Measurements from ENCODE around the gene SSBP3.

SSBP3 gene

DNA sequence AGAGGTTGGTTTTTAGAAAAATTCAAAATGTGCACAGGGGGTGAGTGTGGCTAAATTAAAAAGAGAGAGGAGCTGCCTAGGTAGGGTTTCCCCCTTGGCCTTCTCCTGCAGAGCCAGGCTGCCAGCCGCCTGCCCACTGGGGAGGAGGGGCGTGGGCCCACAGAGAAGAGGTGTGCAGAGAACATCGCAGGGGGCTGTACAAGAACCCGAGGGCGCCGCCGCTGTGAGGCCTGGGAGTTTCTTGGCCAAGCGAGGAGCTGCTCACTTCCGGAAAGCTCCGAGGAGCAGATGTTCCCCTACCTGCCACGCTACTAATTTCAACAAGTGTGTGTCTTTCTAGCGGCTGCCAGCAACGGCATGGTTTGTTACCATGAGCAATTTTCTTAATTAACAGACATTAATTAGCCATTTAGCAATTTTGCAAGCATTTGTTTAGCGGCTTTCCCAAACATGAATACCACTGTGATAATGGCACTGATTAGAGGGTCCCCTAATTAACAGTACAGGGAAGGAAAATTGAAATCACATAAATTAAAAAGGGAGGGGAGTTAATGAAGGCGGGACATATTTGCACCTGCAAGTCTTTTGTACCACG is 146.6 kb downstream of the SSBP3 start:
- DNase-seq = peak; percentile 73

DNA sequence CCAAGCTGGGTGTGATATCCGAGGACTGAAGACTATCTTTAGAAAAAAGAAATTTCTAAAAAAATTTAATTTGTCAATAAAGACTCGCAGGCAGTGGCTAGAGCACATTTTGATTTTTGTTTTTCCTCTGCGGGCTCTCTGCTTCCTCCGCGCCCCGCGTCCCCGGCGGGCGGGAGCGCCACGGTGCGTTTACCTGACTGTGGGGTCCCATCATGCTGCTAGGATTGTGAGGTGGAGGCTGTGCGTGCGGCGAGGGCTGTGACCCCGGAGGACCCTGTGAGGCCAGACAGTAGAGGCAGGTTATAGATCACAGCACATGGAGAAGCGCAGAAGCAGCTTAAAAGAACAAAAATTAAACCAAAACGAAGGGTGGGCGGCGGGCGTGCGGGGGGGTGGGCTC is 148.3 kb downstream of the SSBP3 start:
- no peak for DNase-seq

GRCh38 chr1:54257346-54257620 is 148.9 kb downstream of the SSBP3 start:
- DNase-seq = peak; percentile 53

GRCh38 chr1:54256522-54257345 is 149.5 kb downstream of the SSBP3 start:
- DNase-seq = peak; percentile 86

- DNase-seq = no peak
These were observed 151.0 kb downstream of the SSBP3 start for GRCh38 chr1:54255026-54255702.

GRCh38 chr1:54254055-54254454 is 152.1 kb downstream of the SSBP3 start:
- DNase-seq = peak; percentile 92

DNA sequence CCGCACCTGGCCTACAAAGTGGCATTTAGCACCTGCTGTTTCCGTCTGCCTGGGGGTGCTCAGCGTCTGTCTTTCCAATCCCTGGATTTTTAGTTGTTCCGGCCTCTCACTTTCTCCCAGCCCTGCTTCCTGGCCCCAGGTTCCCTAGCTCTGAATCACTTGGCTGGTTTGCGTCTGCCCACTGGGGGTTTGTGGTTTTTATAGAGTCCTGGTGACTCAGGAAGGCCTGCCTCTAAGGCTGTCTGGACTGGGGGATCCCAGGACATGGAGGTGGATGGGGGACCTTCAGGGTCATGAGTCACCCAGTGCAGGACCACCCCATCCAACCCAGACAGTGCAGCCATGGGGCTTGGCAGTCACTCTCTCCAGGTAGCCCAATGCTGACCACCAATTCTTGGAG is 152.7 kb downstream of the SSBP3 start:
- DNase-seq = peak; percentile 16

DNA sequence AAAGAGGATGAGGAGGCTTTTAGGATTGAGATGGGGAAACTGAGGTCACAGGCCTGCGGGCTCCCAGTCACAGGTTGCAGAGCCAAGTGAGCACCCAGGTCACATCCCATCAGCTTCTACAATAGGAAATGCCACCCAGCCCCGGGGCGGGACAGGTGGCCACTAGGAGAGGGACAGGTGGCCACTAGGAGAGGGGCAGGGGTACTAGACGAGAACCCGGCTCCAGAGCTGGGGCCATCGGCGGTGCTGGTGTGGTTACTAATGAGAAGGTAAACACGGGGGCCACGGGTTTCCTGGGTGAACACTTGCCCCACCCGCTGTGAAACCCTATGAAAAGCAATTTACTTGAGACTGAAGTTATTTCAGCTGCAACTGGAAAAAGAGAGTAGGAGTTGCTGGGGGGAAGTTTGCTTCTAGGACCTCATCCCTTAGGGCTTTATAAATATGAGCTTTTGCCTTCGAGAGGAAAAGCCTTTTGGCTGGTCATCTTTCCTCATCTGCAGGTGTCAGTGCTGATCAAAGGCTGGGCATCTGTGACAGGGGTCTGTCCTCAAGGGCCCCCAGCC is 153.7 kb downstream of the SSBP3 start:
- DNase-seq = peak; percentile 88

DNA sequence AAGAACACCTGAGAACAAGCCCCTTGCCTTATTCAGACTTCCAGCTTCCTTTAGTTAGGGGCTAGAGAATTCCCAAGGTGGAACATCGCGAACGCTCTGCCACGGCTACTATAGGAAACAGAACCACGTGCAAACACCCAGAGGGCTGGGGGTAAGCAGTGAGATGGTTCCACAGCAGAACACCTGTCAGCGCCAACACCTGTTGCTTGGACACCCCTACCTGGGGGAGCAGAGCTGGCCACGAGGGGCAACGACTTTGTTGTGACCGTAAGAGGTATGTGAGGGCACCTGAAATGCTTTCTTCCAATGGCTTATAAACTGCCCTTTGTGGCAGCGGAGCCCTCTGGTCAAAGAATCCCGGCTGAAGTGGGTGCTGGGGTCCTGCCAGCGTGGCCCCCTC is 155.5 kb downstream of the SSBP3 start:
- no peak for DNase-seq

GRCh38 chr1:54249819-54250435 is 156.3 kb downstream of the SSBP3 start:
- no peak for DNase-seq

- DNase-seq = no peak
These were observed 157.2 kb downstream of the SSBP3 start for GRCh38 chr1:54248966-54249365.

- no peak for DNase-seq
These were observed 158.2 kb downstream of the SSBP3 start for GRCh38 chr1:54247863-54248515.

- no peak for DNase-seq
These were observed 160.0 kb downstream of the SSBP3 start for GRCh38 chr1:54246116-54246721.

DNA sequence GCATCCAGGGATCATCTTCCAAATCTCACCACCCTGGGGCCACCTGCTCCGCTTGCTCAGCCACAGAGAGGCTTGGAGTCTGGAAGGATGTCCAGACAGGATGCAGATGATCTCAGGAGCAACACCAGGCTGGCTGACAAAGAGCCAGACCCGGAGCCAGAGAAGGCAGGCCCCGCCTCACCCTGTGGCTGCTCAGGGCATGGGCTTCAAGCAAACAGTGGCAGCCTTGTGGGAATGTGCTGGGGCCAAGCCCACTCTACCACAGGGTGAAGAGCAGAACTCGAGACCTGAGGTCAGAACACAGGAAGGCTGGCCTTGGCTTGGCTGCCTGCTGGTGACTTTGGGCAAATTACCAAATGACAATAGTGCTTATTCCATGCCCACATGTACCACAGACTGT is 160.7 kb downstream of the SSBP3 start:
- no peak for DNase-seq

GRCh38 chr1:54244655-54245054 is 161.5 kb downstream of the SSBP3 start:
- DNase-seq = no peak

- no peak for DNase-seq
These were observed 163.2 kb downstream of the SSBP3 start for GRCh38 chr1:54243022-54243421.

DNA sequence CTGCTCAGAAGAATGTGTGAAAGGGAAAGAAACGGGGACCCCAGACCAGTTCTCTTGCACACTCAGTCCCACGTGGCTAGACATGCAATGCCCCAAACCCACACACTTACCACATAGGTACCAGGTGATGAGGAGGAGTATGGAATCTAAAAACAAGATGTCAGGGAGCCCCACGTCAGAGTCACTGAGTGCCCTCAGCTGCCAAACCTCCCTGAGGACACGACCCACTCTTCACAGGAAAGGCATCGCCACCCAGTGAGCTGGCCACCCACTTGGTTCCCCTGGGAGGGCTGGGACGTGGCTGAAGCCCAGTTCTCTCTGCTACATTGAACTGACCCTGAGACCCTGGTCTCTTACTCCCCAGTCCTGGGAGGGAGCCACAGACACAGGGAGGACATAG is 164.8 kb downstream of the SSBP3 start:
- no peak for DNase-seq

DNA sequence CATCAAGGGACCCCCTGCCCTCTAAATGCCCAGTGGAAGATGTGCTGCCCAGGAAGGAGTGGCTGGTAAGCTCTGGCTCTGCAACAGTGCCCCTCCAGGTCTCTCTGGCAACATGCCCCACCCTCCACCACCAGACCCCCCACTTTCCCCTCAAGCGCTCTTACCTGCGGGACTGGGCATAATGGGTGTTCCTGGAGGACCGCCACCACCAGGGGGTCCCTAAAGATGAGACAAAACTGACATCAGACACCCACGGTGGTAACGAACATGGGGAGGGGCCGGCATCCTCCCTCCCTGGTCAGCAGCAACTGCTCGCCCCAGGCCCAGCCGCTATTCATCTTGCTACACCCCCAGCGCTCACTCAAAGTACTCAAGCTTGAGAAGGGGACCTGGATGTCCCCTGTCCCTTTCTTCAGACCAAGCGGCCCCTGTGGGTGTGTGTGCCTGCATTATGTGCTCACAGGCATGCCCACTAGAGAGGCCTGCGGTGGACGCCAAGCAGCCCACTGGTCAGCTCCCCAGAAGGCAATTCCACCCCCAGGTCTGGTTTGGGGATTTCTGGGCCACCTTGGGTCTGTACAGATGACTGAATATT is 165.4 kb downstream of the SSBP3 start:
- no peak for DNase-seq

DNA sequence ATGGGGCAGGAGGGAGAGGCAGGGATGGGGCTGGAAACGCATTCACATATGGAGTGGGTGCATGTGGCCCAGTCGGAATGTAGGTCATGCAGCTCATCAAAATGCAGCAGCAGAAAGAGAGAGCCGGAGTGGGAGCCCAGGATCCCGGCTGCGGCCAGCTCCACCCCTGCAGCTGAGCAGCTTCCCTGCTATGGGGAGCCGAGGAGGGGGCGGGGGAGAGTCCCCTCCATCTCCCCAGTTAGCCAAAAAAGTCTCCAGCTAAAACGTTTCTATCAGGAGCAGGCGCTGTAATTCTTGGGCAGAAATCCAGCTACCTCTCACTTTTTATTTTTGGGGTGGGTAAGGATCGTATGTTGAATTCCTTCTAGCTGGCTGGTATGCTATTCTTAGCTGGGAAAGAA is 166.6 kb downstream of the SSBP3 start:
- DNase-seq = no peak

GRCh38 chr1:54239035-54239383 is 167.2 kb downstream of the SSBP3 start:
- DNase-seq = no peak

DNA sequence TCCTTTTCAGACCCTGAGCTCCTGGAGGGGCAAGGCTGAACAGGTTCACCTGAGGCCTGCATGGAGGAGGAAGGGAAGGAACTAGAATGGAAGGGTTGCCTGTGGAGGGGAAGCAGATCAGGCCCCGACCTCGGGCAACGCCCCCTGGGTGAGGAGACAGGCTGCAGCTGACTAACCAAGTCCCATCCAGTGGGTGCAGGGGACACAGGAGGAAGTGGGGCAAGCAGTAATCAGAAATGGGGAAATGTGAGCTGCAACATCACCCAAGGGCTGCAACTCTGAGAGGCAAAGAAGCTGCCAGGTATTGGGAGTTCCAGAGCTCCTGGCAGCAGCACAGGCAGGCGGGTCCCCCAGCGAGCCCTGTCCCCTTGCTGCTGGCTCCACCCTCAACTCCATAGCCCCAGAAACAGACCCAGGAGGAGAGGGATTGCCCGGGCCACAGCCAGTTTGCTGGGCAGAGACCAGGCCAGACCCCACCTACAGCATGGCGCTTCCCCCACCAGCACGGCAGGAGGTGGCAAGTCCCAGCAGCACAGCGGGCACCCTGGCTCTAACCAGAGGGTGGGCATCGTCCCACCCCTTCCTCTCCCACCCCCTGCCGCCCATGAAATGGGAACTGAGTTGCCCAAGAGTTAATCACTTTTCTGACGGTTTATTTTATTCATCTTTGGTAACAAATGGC is 167.7 kb downstream of the SSBP3 start:
- DNase-seq = no peak

DNA sequence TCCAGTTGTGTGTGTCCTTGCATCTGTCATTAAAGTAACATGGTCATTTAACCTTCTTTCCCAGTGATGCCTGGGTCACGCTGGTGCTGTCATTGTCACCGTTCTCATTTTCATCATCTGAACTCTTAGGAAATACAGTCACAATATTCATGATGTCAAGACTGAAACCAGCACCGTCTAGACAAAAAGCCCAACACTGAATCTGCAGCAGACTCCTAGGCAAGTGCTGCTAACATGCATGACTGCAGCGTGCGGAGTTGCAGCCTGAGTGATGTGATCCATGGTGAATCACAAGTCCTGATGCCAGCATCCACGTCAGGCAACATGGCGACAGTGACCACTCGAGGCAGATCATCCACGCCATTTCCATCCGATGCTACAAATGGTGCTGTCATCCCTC is 168.6 kb downstream of the SSBP3 start:
- DNase-seq = no peak

Data from NCI-H146 (cell line).